A549 (cell line): Measurements from ENCODE around the gene PMS1. TPM values are rescaled to one million over a fixed set of nuclear protein-coding genes. Genes with fewer than 3 reads are reported as not detected.

Experiments
- CBX2 ChIP-seq: fragments of 200-600 bp; sonication (generic); IDR thresholded peaks from 2 replicates; pipeline ENCODE4 v1.6.1; 2016; ENCODE audit warnings: low read depth, mild to moderate bottlenecking, borderline replicate concordance
- CTCF ChIP-seq: fragments of >200 bp; sonication (Bioruptor Twin); formaldehyde crosslinking; IDR thresholded peaks from 3 replicates; pipeline ENCODE4 v1.5.1; 2016
- EHMT2 ChIP-seq: fragments of 200-600 bp; sonication (generic); IDR thresholded peaks from 2 replicates; pipeline ENCODE4 v1.6.1; 2016; ENCODE audit warnings: antibody characterized with exemption, low read depth, mild to moderate bottlenecking, moderate library complexity
- ESRRA ChIP-seq: fragments of 150-350 bp; IDR thresholded peaks from 2 replicates; pipeline ENCODE4 v1.6.1; 2014; ENCODE audit warnings: mild to moderate bottlenecking, low read length, borderline replicate concordance
- FOSB ChIP-seq: fragments of 250-450 bp; sonication (Bioruptor Pico); IDR thresholded peaks from 2 replicates; pipeline ENCODE4 v1.5.0; 2020; ENCODE audit warnings: mild to moderate bottlenecking, moderate library complexity
- FOSL2 ChIP-seq, 2 experiments: fragments of 450-650 bp in 1 of 2; fragments of >200 bp in 1 of 2; sonication (Bioruptor Twin) in 1 of 2; formaldehyde crosslinking; IDR thresholded peaks; 2 replicates each; pipeline versions ENCODE4 v1.5.0 to v1.6.1; 2016 to 2020; ENCODE audit warnings: mild to moderate bottlenecking in 1 of 2, moderate library complexity in 1 of 2
- FOXS1 ChIP-seq: fragments of 250-450 bp; sonication (Bioruptor Pico); IDR thresholded peaks from 2 replicates; pipeline ENCODE4 v1.5.0; 2020; ENCODE audit warnings: mild to moderate bottlenecking, moderate library complexity
- HDAC2 ChIP-seq: fragments of 200-600 bp; sonication (generic); IDR thresholded peaks from 2 replicates; pipeline ENCODE4 v1.6.1; 2016
- HEYL ChIP-seq: fragments of 250-450 bp; sonication (Bioruptor Pico); IDR thresholded peaks from 2 replicates; pipeline ENCODE4 v1.8.0; 2021; ENCODE audit warnings: mild to moderate bottlenecking, moderate library complexity
- HMGXB4 ChIP-seq: fragments of 250-450 bp; sonication (Bioruptor Pico); IDR thresholded peaks from 2 replicates; pipeline ENCODE4 v1.5.0; 2021; ENCODE audit warnings: mild to moderate bottlenecking, moderate library complexity, borderline replicate concordance
- HOXB13 ChIP-seq: fragments of 250-450 bp; sonication (Bioruptor Pico); IDR thresholded peaks from 2 replicates; pipeline ENCODE4 v1.5.0; 2020; ENCODE audit warnings: low read depth, mild to moderate bottlenecking, moderate library complexity
- HOXB5 ChIP-seq: fragments of 250-450 bp; sonication (Bioruptor Pico); IDR thresholded peaks from 2 replicates; pipeline ENCODE4 v1.5.0; 2020; ENCODE audit warnings: mild to moderate bottlenecking, moderate library complexity
- JUNB ChIP-seq: fragments of >200 bp; sonication (Bioruptor Twin); formaldehyde crosslinking; IDR thresholded peaks from 2 replicates; pipeline ENCODE4 v1.6.1; 2016
- KDM5A ChIP-seq: fragments of 200-600 bp; sonication (generic); IDR thresholded peaks from 2 replicates; pipeline ENCODE4 v1.6.1; 2016; ENCODE audit warnings: antibody characterized with exemption, mild to moderate bottlenecking
- MAX ChIP-seq: IDR thresholded peaks from 2 replicates; pipeline ENCODE4 v1.6.1; 2012
- NFE2L2 ChIP-seq: fragments of 150-350 bp; conservative IDR thresholded peaks from 2 replicates; pipeline ENCODE4 v1.6.1; 2014; ENCODE audit warnings: low read length
- NR3C1 ChIP-seq: fragments of >200 bp; sonication (Bioruptor Twin); formaldehyde crosslinking; IDR thresholded peaks from 3 replicates; pipeline ENCODE4 v1.6.1; 2017
- POLR2AphosphoS2 ChIP-seq: conservative IDR thresholded peaks from 2 replicates; pipeline ENCODE4 v1.6.1; 2012; ENCODE audit warnings: low read length, improper control_type of control experiment, inconsistent platforms
- RARB ChIP-seq: fragments of 250-450 bp; sonication (Bioruptor Pico); IDR thresholded peaks from 2 replicates; pipeline ENCODE4 v1.8.0; 2021; ENCODE audit warnings: mild to moderate bottlenecking, moderate library complexity
- RNF2 ChIP-seq: fragments of 200-600 bp; sonication (generic); IDR thresholded peaks from 2 replicates; pipeline ENCODE4 v1.6.1; 2016; ENCODE audit warnings: low read depth, mild to moderate bottlenecking, antibody characterized with exemption, moderate library complexity, borderline replicate concordance
- SMC3 ChIP-seq: fragments of >200 bp; sonication (Bioruptor Twin); formaldehyde crosslinking; IDR thresholded peaks from 3 replicates; pipeline ENCODE4 v1.6.1; 2018; ENCODE audit warnings: inconsistent platforms
- SREBF2 ChIP-seq: fragments of 450-650 bp; IDR thresholded peaks from 2 replicates; pipeline ENCODE4 v1.6.1; 2014; ENCODE audit warnings: mild to moderate bottlenecking, moderate library complexity
- ZC3H11A ChIP-seq: fragments of 450-650 bp; IDR thresholded peaks from 2 replicates; pipeline ENCODE4 v1.6.1; 2014; ENCODE audit warnings: antibody characterized with exemption, mild to moderate bottlenecking
- ZFP36 ChIP-seq: fragments of 450-650 bp; IDR thresholded peaks from 2 replicates; pipeline ENCODE4 v1.6.1; 2014; ENCODE audit warnings: borderline replicate concordance; ENCODE audit not compliant: partially characterized antibody
- ZNF302 ChIP-seq: fragments of 250-450 bp; sonication (Bioruptor Pico); IDR thresholded peaks from 2 replicates; pipeline ENCODE4 v1.9.0; 2021; ENCODE audit warnings: inconsistent platforms, mild to moderate bottlenecking, moderate library complexity
- polyA plus RNA-seq, 4 experiments: library from polyadenylated mRNA; depleted of rRNA in 3 of 4; stranded (reverse); fragments of >200 nt; fragmentation: RNase III in 1 of 4; extraction: RNeasy Plus Mini Kit Qiagen cat#74134 plus additional on column Dnase treatment in 1 of 4; gene quantifications; 2 replicates in 3 of 4; 3 replicates in 1 of 4; pipeline ENCODE4 v1.2.3, GENCODE V29; 2011 to 2017
- TF ChIP-seq, protein P1 (sequence below): fragments of 150-350 bp; IDR thresholded peaks from 2 replicates; pipeline ENCODE4 v1.6.1; 2014; ENCODE audit warnings: low read depth, mild to moderate bottlenecking, low read length
- TF ChIP-seq, protein P2 (sequence below): fragments of >200 bp; sonication (Bioruptor Twin); formaldehyde crosslinking; IDR thresholded peaks from 2 replicates; pipeline ENCODE4 v1.6.1; 2016

PMS1 gene
- polyA plus RNA-seq, 2 of the 4 experiments (the other 2 are of a cell fraction) = 16.1 to 28.9 TPM

GRCh38 chr2:189783927-189784867 is at the start of gene PMS1, which contains the start of gene ORMDL1 (continued):
- TF ChIP-seq, protein P1, sequence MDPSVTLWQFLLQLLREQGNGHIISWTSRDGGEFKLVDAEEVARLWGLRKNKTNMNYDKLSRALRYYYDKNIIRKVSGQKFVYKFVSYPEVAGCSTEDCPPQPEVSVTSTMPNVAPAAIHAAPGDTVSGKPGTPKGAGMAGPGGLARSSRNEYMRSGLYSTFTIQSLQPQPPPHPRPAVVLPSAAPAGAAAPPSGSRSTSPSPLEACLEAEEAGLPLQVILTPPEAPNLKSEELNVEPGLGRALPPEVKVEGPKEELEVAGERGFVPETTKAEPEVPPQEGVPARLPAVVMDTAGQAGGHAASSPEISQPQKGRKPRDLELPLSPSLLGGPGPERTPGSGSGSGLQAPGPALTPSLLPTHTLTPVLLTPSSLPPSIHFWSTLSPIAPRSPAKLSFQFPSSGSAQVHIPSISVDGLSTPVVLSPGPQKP = no peak
- TF ChIP-seq NFE2L2 (no peak), RARB (CRISPR knock-in tag) (no peak), NR3C1 (no peak), HOXB13 (no peak), CTCF (no peak), HMGXB4 (CRISPR knock-in tag) (no peak), MAX (peak; percentile 93), ZC3H11A (no peak), KDM5A (no peak), HEYL (CRISPR knock-in tag) (no peak), HOXB5 (CRISPR knock-in tag) (no peak), CBX2 (no peak), FOSL2 (IDR thresholded peaks at IDR 0.05) (no peak), FOSL2 (CRISPR knock-in tag; IDR thresholded peaks at IDR 0.05) (no peak), ZNF302 (CRISPR knock-in tag) (no peak), RNF2 (no peak), SREBF2 (no peak), EHMT2 (no peak), HDAC2 (no peak), POLR2AphosphoS2 (no peak), ZFP36 (no peak), FOSB (CRISPR knock-in tag) (no peak), JUNB (no peak), ESRRA (no peak), FOXS1 (CRISPR knock-in tag) (no peak), SMC3 (no peak)
- TF ChIP-seq, protein P2, sequence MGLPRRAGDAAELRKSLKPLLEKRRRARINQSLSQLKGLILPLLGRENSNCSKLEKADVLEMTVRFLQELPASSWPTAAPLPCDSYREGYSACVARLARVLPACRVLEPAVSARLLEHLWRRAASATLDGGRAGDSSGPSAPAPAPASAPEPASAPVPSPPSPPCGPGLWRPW = no peak
